B cell (primary cell): ENCODE results near the gene RPS14. TPM values are rescaled to one million over a fixed set of nuclear protein-coding genes. Genes with fewer than 3 reads are reported as not detected.

Experiments used
- ATAC-seq: fragments of 200-7000 bp; cut with Tn5 transposase; one replicate; pipeline ENCODE4 v1.10.0; 2021; ENCODE audit warnings: low read depth, mild to moderate bottlenecking, moderate number of reproducible peaks, moderate library complexity
- CTCF ChIA-PET: fragments of 350-600 bp; sonication (Branson Sonifier 250); formaldehyde crosslinking; loops from one replicate; lab custom pipeline; 2021; ENCODE audit warnings: antibody characterized with exemption, inconsistent platforms; lab: Charles Lee
- POLR2A ChIA-PET: fragments of 350-600 bp; sonication (Branson Sonifier 250); formaldehyde crosslinking; loops from one replicate; lab custom pipeline; 2021; ENCODE audit warnings: antibody characterized with exemption; lab: Charles Lee
- DNase-seq: peaks from one replicate; pipeline ENCODE4 v3.0.0; 2013
- H2AFZ ChIP-seq: 2 replicates; pipeline ENCODE4 v1.6.1; 2012; ENCODE audit warnings: mild to moderate bottlenecking, low read depth, low read length; ENCODE audit not compliant: insufficient read depth, poor library complexity, severe bottlenecking
- H3K27ac ChIP-seq, 2 donors: 1 replicate in 1 of 2; 2 replicates in 1 of 2; pipeline ENCODE4 v1.5.1; 2012 to 2013; ENCODE audit warnings: low read length in 2 of 2, mild to moderate bottlenecking in 2 of 2, moderate library complexity in 1 of 2
- H3K27me3 ChIP-seq, 4 experiments: fragments of 200-600 bp in 1 of 4; sonication (generic) in 1 of 4; replicated peaks in 1 of 4; 1 replicate in 2 of 4; 2 replicates in 2 of 4; pipeline versions ENCODE4 v1.6.1 to v1.7.0; 2013 to 2016; ENCODE audit warnings: low read length in 3 of 4, mild to moderate bottlenecking in 2 of 4, mixed read lengths in 1 of 4, moderate library complexity in 1 of 4; ENCODE audit not compliant: insufficient read depth in 4 of 4, control insufficient read depth in 3 of 4; ENCODE audit errors: control extremely low read depth in 1 of 4
- H3K36me3 ChIP-seq, 2 experiments: replicated peaks in 1 of 2; 1 replicate in 1 of 2; 2 replicates in 1 of 2; pipeline versions ENCODE4 v1.6.1 to v1.7.1; 2013; ENCODE audit warnings: low read length in 1 of 2; ENCODE audit not compliant: insufficient read depth in 2 of 2, control insufficient read depth in 1 of 2; ENCODE audit errors: control extremely low read depth in 1 of 2, extremely low read depth in 1 of 2
- H3K4me1 ChIP-seq, 2 donors: fragments of 200-600 bp in 1 of 2; sonication (generic) in 1 of 2; 1 replicate in 1 of 2; 2 replicates in 1 of 2; pipeline versions ENCODE4 v1.5.1 to v1.6.1; 2013 to 2017; ENCODE audit warnings: low read length in 2 of 2; ENCODE audit not compliant: control insufficient read depth in 2 of 2, insufficient read depth in 2 of 2
- H3K4me2 ChIP-seq: replicated peaks from 2 replicates; pipeline ENCODE3; 2012; ENCODE audit warnings: mild to moderate bottlenecking, low read depth, low read length; ENCODE audit not compliant: poor library complexity, severe bottlenecking
- H3K4me3 ChIP-seq, 5 experiments: fragments of 200-600 bp in 1 of 5; sonication (generic) in 1 of 5; 1 replicate in 3 of 5; 2 replicates in 2 of 5; pipeline versions ENCODE4 v1.5.1 to v1.7.0; 2011 to 2016; ENCODE audit warnings: low read length in 4 of 5, mild to moderate bottlenecking in 4 of 5, low read depth in 2 of 5, control low read depth in 1 of 5, moderate library complexity in 1 of 5; ENCODE audit not compliant: insufficient read depth in 1 of 5; ENCODE audit errors: control extremely low read depth in 1 of 5, extremely low read depth in 1 of 5
- H3K79me2 ChIP-seq: fragments of 200-600 bp; sonication (generic); one replicate; pipeline ENCODE4 v1.6.0; 2016; ENCODE audit warnings: low read length; ENCODE audit not compliant: control insufficient read depth, insufficient read depth
- H3K9ac ChIP-seq: fragments of 200-600 bp; sonication (generic); 2 replicates; pipeline ENCODE4 v1.6.1; 2017; ENCODE audit warnings: mild to moderate bottlenecking, low read length, moderate library complexity
- H3K9me3 ChIP-seq, 3 donors: one replicate each; pipeline versions ENCODE4 v1.6.1 to v1.7.1; 2013; ENCODE audit warnings: low read length in 2 of 3; ENCODE audit not compliant: control insufficient read depth in 2 of 3, insufficient read depth in 1 of 3; ENCODE audit errors: control extremely low read depth in 1 of 3
- H4K20me1 ChIP-seq: 2 replicates; pipeline ENCODE4 v1.6.0; 2012; ENCODE audit warnings: mild to moderate bottlenecking, low read length; ENCODE audit not compliant: insufficient read depth, control insufficient read depth, poor library complexity, severe bottlenecking
- H3K27ac Mint-ChIP-seq: one replicate; pipeline ENCODE4 v1.8.0; 2021; ENCODE audit warnings: mixed read lengths
- H3K27me3 Mint-ChIP-seq: one replicate; pipeline ENCODE4 v1.8.0; 2021; ENCODE audit warnings: mixed read lengths
- H3K4me1 Mint-ChIP-seq: one replicate; pipeline ENCODE4 v1.8.0; 2021; ENCODE audit warnings: mixed read lengths
- H3K4me3 Mint-ChIP-seq: one replicate; pipeline ENCODE4 v1.8.0; 2021; ENCODE audit warnings: mixed read lengths
- H3K9me3 Mint-ChIP-seq: one replicate; pipeline ENCODE4 v1.8.0; 2022; ENCODE audit warnings: mixed read lengths; ENCODE audit not compliant: insufficient read depth
- CTCF ChIP-seq: fragments of 200-600 bp; IDR thresholded peaks from one replicate; pipeline ENCODE4 v1.8.0; 2022; ENCODE audit warnings: antibody characterized with exemption, mild to moderate bottlenecking
- EZH2 ChIP-seq: IDR thresholded peaks from 2 replicates; pipeline ENCODE4 v1.6.1; 2012; ENCODE audit warnings: borderline replicate concordance, low read depth, mild to moderate bottlenecking, moderate library complexity, low read length; ENCODE audit not compliant: insufficient read depth, poor library complexity, severe bottlenecking
- WGBS: methylation state at CpG from one replicate; pipeline ENCODE4 v1.1.5; 2013; ENCODE audit warnings: missing lambda C conversion rate; ENCODE audit not compliant: insufficient coverage; 5-methylcytosine and 5-hydroxymethylcytosine counted together
- intact Hi-C: fragments of 100-400 bp; cut with micrococcal nuclease; formaldehyde crosslinking; loops from one replicate; pipeline ENCODE4 v1.10.0; 2022
- polyA plus RNA-seq: library from polyadenylated mRNA; depleted of rRNA; stranded (reverse); fragments of >200 nt; gene quantifications from 2 replicates; pipeline ENCODE4 v1.2.3, GENCODE V29; 2012
- total RNA-seq, 2 donors: library from RNA; stranded (reverse); fragments of 120-200 nt in 1 of 2; gene quantifications; 1 replicate in 1 of 2; 2 replicates in 1 of 2; pipeline versions ENCODE4 v1.2.3 to v1.2.4, GENCODE V29; 2013 to 2022

RPS14 gene
- total and polyA plus RNA-seq, 2 donors (not counting 1 experiment from before 2014, with no cell fraction given) = 3,740 to 6,881 TPM

GRCh38 chr5:150460781-150461180 is 11.2 kb upstream of the RPS14 start:
- Histone ChIP-seq H3K9me3 (no peaks in the 10 kb centered on the region), H3K4me3 (no peak overlapping the region), H3K27me3 (no peaks in the 10 kb centered on the region), H3K4me1 (peaks cover 28 to 41% of the 10 kb centered on the region in 2 donors), H3K4me2 (peak overlapping the region; percentile 57), H3K79me2 (no peaks in the 10 kb centered on the region), H3K36me3 (no peaks in the 10 kb centered on the region), H3K9ac (peak overlapping the region; percentile 14), H4K20me1 (no peaks in the 10 kb centered on the region), H2AFZ (peak overlapping the region; percentile 80), H3K27ac (peak overlapping the region; percentile 55 to 57)
- no peak for TF ChIP-seq CTCF
- TF ChIP-seq EZH2 = no peak
- WGBS = 58% methylated on average over 2 of the region's 2 CpGs
- H3K27ac Mint-ChIP-seq = peak overlapping the region; percentile 66
- intact Hi-C loops = loop anchor here (1.0 kb wide), 1 partner anchor 27 kb away; no protein-coding TSS in a partner anchor
- no peaks in the 10 kb centered on the region for H3K27me3 Mint-ChIP-seq
- no peak overlapping the region for H3K4me3 Mint-ChIP-seq
- POLR2A ChIA-PET = interaction anchor here (0.8 kb wide), 1 partner anchor 54 kb away, joined by 4 read pairs; no protein-coding TSS in a partner anchor
- DNase-seq (no peak), ATAC-seq (no peak)
- CTCF ChIA-PET = interaction anchor here (0.9 to 7.3 kb wide), 13 partner anchors 11 to 386 kb away, joined by 3 to 126 read pairs (median 7); partner anchors contain the start of genes IRGM and RPS14
- H3K4me1 Mint-ChIP-seq = peaks cover 39% of the 10 kb centered on the region
- no peaks in the 10 kb centered on the region for H3K9me3 Mint-ChIP-seq
